Nephron progenitor cell (in vitro differentiated cells): Measurements from ENCODE around the gene CNGB1.
"Not testable (repeated sequence)": the region's sequence is repeated elsewhere in the genome, so short reads cannot be mapped to it uniquely, and the experiment has no call there.

Source experiments
- DNase-seq: peaks from one replicate; pipeline ENCODE4 v3.0.0; 2021
- H3K27ac Mint-ChIP-seq: 2 replicates; pipeline ENCODE4 v1.8.0; 2021; ENCODE audit warnings: mild to moderate bottlenecking, moderate library complexity, mixed read lengths
- H3K27me3 Mint-ChIP-seq: 2 replicates; pipeline ENCODE4 v1.8.0; 2021; ENCODE audit warnings: mild to moderate bottlenecking, low read depth, mixed read lengths; ENCODE audit not compliant: poor library complexity
- H3K36me3 Mint-ChIP-seq: 2 replicates; pipeline ENCODE4 v1.8.0; 2021; ENCODE audit warnings: low read depth, mixed read lengths
- H3K4me1 Mint-ChIP-seq: 2 replicates; pipeline ENCODE4 v1.8.0; 2021; ENCODE audit warnings: mixed read lengths
- H3K4me3 Mint-ChIP-seq: 2 replicates; pipeline ENCODE4 v1.8.0; 2021; ENCODE audit warnings: mild to moderate bottlenecking, moderate library complexity, mixed read lengths
- H3K9me3 Mint-ChIP-seq: 2 replicates; pipeline ENCODE4 v1.8.0; 2021; ENCODE audit warnings: mild to moderate bottlenecking, moderate library complexity, mixed read lengths
- CTCF ChIP-seq: fragments of 200-600 bp; sonication (generic); IDR thresholded peaks from 2 replicates; pipeline ENCODE4 v1.5.0; 2021; ENCODE audit warnings: antibody characterized with exemption

CNGB1 gene

GRCh38 chr16:57837305-57838125 is 133.4 kb downstream of the CNGB1 start:
- Mint-ChIP-seq H3K27ac (peak overlapping the region; percentile 4), H3K27me3 (peaks cover 12% of the 10 kb centered on the region), H3K4me3 (no peak overlapping the region), H3K9me3 (no peaks in the 10 kb centered on the region), H3K4me1 (peaks cover 8% of the 10 kb centered on the region), H3K36me3 (no peaks in the 10 kb centered on the region)
- DNase-seq = no peak
- no peak for TF ChIP-seq CTCF

- H3K9me3 Mint-ChIP-seq, H3K27ac Mint-ChIP-seq, DNase-seq, H3K4me3 Mint-ChIP-seq, H3K4me1 Mint-ChIP-seq, H3K36me3 Mint-ChIP-seq: not testable (repeated sequence)
- H3K27me3 Mint-ChIP-seq = peaks cover 14% of the 10 kb centered on the region
Measured at GRCh38 chr16:57835439-57835838, 135.5 kb downstream of the CNGB1 start.

GRCh38 chr16:57834936-57835335 is 136.0 kb downstream of the CNGB1 start:
- no peak for TF ChIP-seq CTCF
- H3K36me3 Mint-ChIP-seq = no peaks in the 10 kb centered on the region
- H3K4me1 Mint-ChIP-seq = no peaks in the 10 kb centered on the region
- no peak for DNase-seq
- no peaks in the 10 kb centered on the region for H3K9me3 Mint-ChIP-seq
- H3K27me3 Mint-ChIP-seq = peaks cover 14% of the 10 kb centered on the region
- no peak overlapping the region for H3K27ac Mint-ChIP-seq
- H3K4me3 Mint-ChIP-seq = no peak overlapping the region
